Measurements from ENCODE around the gene CDC20B. TPM values are rescaled to one million over a fixed set of nuclear protein-coding genes. Genes with fewer than 3 reads are reported as not detected.

Gene CDC20B
- total and polyA plus RNA-seq, 2 of the 8 experiments (the other 6 are each of a cell fraction or from before 2014, with no cell fraction given), result 0.06 TPM; not detected in 1

- Histone ChIP-seq H3K4me3 (ENCODE audit: extremely low read depth in 1 of 4, insufficient read depth in 2 of 4, low read depth in 3 of 4, low read length in 4 of 4) (no peak overlapping the region), H3K9ac (replicated peaks in 1 of 4; ENCODE audit: extremely low read depth in 1 of 4, low read depth in 3 of 4, low read length in 3 of 4) (no peak overlapping the region), H2BK20ac (ENCODE audit: low read length) (no peak overlapping the region), H3K18ac (ENCODE audit: extremely low read depth, low read length) (no peak overlapping the region), H2BK12ac (ENCODE audit: low read depth, low read length) (no peak overlapping the region), H2AFZ (ENCODE audit: low read length) (no peak overlapping the region), H4K5ac (ENCODE audit: insufficient read length, low read depth, low read length) (no peak overlapping the region), H3K4me2 (ENCODE audit: insufficient read depth in 1 of 2, low read depth in 2 of 2, low read length in 2 of 2) (no peak overlapping the region), H2AK5ac (ENCODE audit: low read depth, low read length) (no peak overlapping the region), H3K27me3 (replicated peaks in 1 of 4; ENCODE audit: control insufficient read depth in 3 of 4, extremely low read depth in 1 of 4, insufficient read depth in 3 of 4, low read length in 3 of 4) (no peaks in the 10 kb centered on the region), H3K4me1 (replicated peaks in 1 of 4; ENCODE audit: control insufficient read depth in 3 of 4, insufficient read depth in 4 of 4, low read length in 3 of 4) (no peaks in the 10 kb centered on the region), H3K79me1 (ENCODE audit: low read depth, low read length) (no peaks in the 10 kb centered on the region), H2BK120ac (replicated peaks; ENCODE audit: low read depth, low read length) (no peak overlapping the region), H3K36me3 (ENCODE audit: control insufficient read depth in 2 of 4, insufficient read depth in 4 of 4, low read length in 3 of 4) (no peaks in the 10 kb centered on the region), H3K27ac (ENCODE audit: low read depth, low read length) (no peak overlapping the region), H4K91ac (replicated peaks; ENCODE audit: insufficient read length, low read length) (no peak overlapping the region), H3K79me2 (ENCODE audit: control insufficient read depth in 1 of 2, insufficient read depth in 2 of 2, low read length in 2 of 2) (no peaks in the 10 kb centered on the region), H3K4ac (replicated peaks; ENCODE audit: insufficient read length, low read depth, low read length) (no peak overlapping the region), H2BK5ac (ENCODE audit: low read depth, low read length) (no peak overlapping the region), H3K23me2 (ENCODE audit: low read depth, low read length) (no peaks in the 10 kb centered on the region), H4K8ac (ENCODE audit: extremely low read depth, insufficient read depth, low read length) (no peak overlapping the region), H2BK15ac (ENCODE audit: low read length) (no peak overlapping the region), H3K14ac (ENCODE audit: insufficient read length) (no peak overlapping the region), H3K23ac (ENCODE audit: insufficient read length) (no peak overlapping the region), H3K56ac (replicated peaks; ENCODE audit: insufficient read length, low read depth, low read length) (no peak overlapping the region), H3K9me3 (ENCODE audit: insufficient read depth in 2 of 2, low read depth in 1 of 2, low read length in 1 of 2) (peaks cover 3 to 9% of the 10 kb centered on the region in 2 experiments; a peak in 1 of 4 replicates), H4K20me1 (replicated peaks in 1 of 2; ENCODE audit: control insufficient read depth in 1 of 2, insufficient read depth in 2 of 2, low read length in 2 of 2) (no peaks in the 10 kb centered on the region)
- DNase-seq (ENCODE audit: low read depth in 1 of 2, low spot score in 2 of 2) (no peak), FAIRE-seq (no peak)
- WGBS, 2 experiments (ENCODE audit: extremely low coverage in 1 of 2, insufficient coverage in 1 of 2, insufficient read length in 1 of 2, insufficient replicate concordance in 2 of 2, low coverage in 1 of 2, low lambda C conversion rate in 2 of 2, missing lambda C conversion rate in 1 of 2), result 91% methylated on average over 3 of the region's 3 CpGs; no CpG with 5 or more reads in 1 of the 2 experiments
- ChIA-PET POLR2A (ENCODE audit: partially characterized antibody) (no interaction called here), CTCF (ENCODE audit: partially characterized antibody) (no interaction called here)
- no peak for TF ChIP-seq KDM4A (IDR thresholded peaks at IDR 0.05; ENCODE audit: low read depth, low read length, severe bottlenecking)
- TF ChIP-seq ZNF274 (IDR thresholded peaks at IDR 0.05; ENCODE audit: borderline replicate concordance, extremely low read depth, low read length), result no peak
- no peak for TF ChIP-seq TAF1 (IDR thresholded peaks at IDR 0.05; ENCODE audit: low read depth, low read length)
- no peak for TF ChIP-seq CHD2 (IDR thresholded peaks at IDR 0.05; ENCODE audit: low read length)
- TF ChIP-seq CEBPB (IDR thresholded peaks at IDR 0.05; ENCODE audit: low read depth, low read length), result no peak
Measured at GRCh38 chr5:55064523-55064922, 108.5 kb downstream of the CDC20B start.

All from H1 (cell line).